ENCODE measurements around the gene BTBD17. TPM values are rescaled to one million over a fixed set of nuclear protein-coding genes. Genes with fewer than 3 reads are reported as not detected.

BTBD17 gene
- polyA plus RNA-seq, 2 of the 4 experiments (the other 2 are of a cell fraction), result not detected

- Histone ChIP-seq H3K27ac (no peak overlapping the region), H3K4me3 (no peak overlapping the region), H3K9me3 (no peaks in the 10 kb centered on the region), H3K4me2 (no peak overlapping the region), H3K4me1 (no peaks in the 10 kb centered on the region)
- POLR2A ChIA-PET, result no interaction called here
- ATAC-seq (no peak), FAIRE-seq (no peak), DNase-seq (ENCODE audit: low read depth in 1 of 2, low spot score in 1 of 2) (no peak)
- CTCF ChIA-PET, result interaction anchor here (1.4 to 3.0 kb wide), 2 partner anchors 33 to 50 kb away, joined by 3 to 10 read pairs; partner anchors contain the start of gene GPR142
- TF ChIP-seq NR3C1 (IDR thresholded peaks at IDR 0.05) (no peak), PHF8 (IDR thresholded peaks at IDR 0.05; ENCODE audit: borderline replicate concordance, low read depth) (no peak), CEBPB (IDR thresholded peaks at IDR 0.05) (no peak), TFCP2L1 (CRISPR knock-in tag; IDR thresholded peaks at IDR 0.05) (no peak), E2F6 (IDR thresholded peaks at IDR 0.05; ENCODE audit: borderline replicate concordance, low read depth) (no peak), RCOR1 (IDR thresholded peaks at IDR 0.05; ENCODE audit: low read depth, low read length) (no peak), CTCF (IDR thresholded peaks at IDR 0.05) (no peak), HEYL (CRISPR knock-in tag; IDR thresholded peaks at IDR 0.05) (no peak), FOSB (CRISPR knock-in tag; IDR thresholded peaks at IDR 0.05) (no peak), BHLHE40 (IDR thresholded peaks at IDR 0.05; ENCODE audit: low read depth, low read length) (no peak), PBX3 (IDR thresholded peaks at IDR 0.05) (no peak), TP53 (CRISPR knock-in tag; IDR thresholded peaks at IDR 0.05) (no peak), USF2 (IDR thresholded peaks at IDR 0.05) (no peak), ZC3H11A (IDR thresholded peaks at IDR 0.05) (no peak), FOSL2 (IDR thresholded peaks at IDR 0.05) (no peak), FOSL2 (CRISPR knock-in tag; IDR thresholded peaks at IDR 0.05) (no peak), RFX5 (IDR thresholded peaks at IDR 0.05) (no peak), HOXB5 (CRISPR knock-in tag; IDR thresholded peaks at IDR 0.05) (no peak), CHD2 (IDR thresholded peaks at IDR 0.05; ENCODE audit: low read length, partially characterized antibody) (no peak), CHD4 (IDR thresholded peaks at IDR 0.05; ENCODE audit: borderline replicate concordance) (no peak)
- TF ChIP-seq, protein P1, sequence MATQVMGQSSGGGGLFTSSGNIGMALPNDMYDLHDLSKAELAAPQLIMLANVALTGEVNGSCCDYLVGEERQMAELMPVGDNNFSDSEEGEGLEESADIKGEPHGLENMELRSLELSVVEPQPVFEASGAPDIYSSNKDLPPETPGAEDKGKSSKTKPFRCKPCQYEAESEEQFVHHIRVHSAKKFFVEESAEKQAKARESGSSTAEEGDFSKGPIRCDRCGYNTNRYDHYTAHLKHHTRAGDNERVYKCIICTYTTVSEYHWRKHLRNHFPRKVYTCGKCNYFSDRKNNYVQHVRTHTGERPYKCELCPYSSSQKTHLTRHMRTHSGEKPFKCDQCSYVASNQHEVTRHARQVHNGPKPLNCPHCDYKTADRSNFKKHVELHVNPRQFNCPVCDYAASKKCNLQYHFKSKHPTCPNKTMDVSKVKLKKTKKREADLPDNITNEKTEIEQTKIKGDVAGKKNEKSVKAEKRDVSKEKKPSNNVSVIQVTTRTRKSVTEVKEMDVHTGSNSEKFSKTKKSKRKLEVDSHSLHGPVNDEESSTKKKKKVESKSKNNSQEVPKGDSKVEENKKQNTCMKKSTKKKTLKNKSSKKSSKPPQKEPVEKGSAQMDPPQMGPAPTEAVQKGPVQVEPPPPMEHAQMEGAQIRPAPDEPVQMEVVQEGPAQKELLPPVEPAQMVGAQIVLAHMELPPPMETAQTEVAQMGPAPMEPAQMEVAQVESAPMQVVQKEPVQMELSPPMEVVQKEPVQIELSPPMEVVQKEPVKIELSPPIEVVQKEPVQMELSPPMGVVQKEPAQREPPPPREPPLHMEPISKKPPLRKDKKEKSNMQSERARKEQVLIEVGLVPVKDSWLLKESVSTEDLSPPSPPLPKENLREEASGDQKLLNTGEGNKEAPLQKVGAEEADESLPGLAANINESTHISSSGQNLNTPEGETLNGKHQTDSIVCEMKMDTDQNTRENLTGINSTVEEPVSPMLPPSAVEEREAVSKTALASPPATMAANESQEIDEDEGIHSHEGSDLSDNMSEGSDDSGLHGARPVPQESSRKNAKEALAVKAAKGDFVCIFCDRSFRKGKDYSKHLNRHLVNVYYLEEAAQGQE (IDR thresholded peaks at IDR 0.05), result no peak
- WGBS (ENCODE audit: missing lambda C conversion rate), result 84% methylated on average over 10 of the region's 10 CpGs
These were observed 43.3 kb downstream of the BTBD17 start for GRCh38 chr17:74318391-74318790.

Data from A549 (cell line).